Endothelial cell of umbilical vein (primary cell): ENCODE measurements around the gene NKAIN4. TPM values are rescaled to one million over a fixed set of nuclear protein-coding genes. Genes with fewer than 3 reads are reported as not detected.

ENCODE experiments used
- BruUV-seq: library from RNA; stranded (reverse); fragments of 400-500 nt; replicated peaks from 2 replicates; lab custom pipeline; 2021; lab: Mats Ljungman, UMichigan
- CTCF ChIA-PET: fragments of 300-600, 350-600 bp; sonication (Branson Sonifier 250); formaldehyde crosslinking; loops from one replicate; lab custom pipeline; 2021; ENCODE audit warnings: antibody characterized with exemption, inconsistent platforms; lab: Charles Lee
- POLR2A ChIA-PET: fragments of 300-600, 350-600 bp; sonication (Branson Sonifier 250); formaldehyde crosslinking; loops from one replicate; lab custom pipeline; 2021; ENCODE audit warnings: antibody characterized with exemption, inconsistent platforms; lab: Charles Lee
- DNase-seq: peaks from one replicate; pipeline ENCODE4 v3.0.0-alpha.2; 2011; ENCODE audit warnings: low read depth, low spot score
- FAIRE-seq: peaks from 2 replicates; lab custom pipeline; 2011; peaks lifted over from hg19 to GRCh38; lab: Jason Lieb, UNC
- H2AFZ ChIP-seq: 2 replicates; pipeline ENCODE4 v1.6.0; 2012; ENCODE audit warnings: low read depth, low read length, control low read depth, inconsistent platforms
- H3K27ac ChIP-seq: 2 replicates; pipeline ENCODE4 v1.5.1; 2011; ENCODE audit warnings: low read depth, mild to moderate bottlenecking, control low read depth, low read length, moderate library complexity; ENCODE audit not compliant: insufficient read depth
- H3K27me3 ChIP-seq, 2 experiments: 2 replicates each; pipeline versions ENCODE4 v1.6.0 to v1.6.1; 2011; ENCODE audit warnings: low read length in 2 of 2, mixed read lengths in 1 of 2; ENCODE audit not compliant: control insufficient read depth in 2 of 2, insufficient read depth in 2 of 2
- H3K36me3 ChIP-seq, 2 experiments: 2 replicates in 1 of 2; 3 replicates in 1 of 2; pipeline ENCODE4 v1.5.1; 2011; ENCODE audit warnings: low read length in 2 of 2, mild to moderate bottlenecking in 1 of 2, moderate library complexity in 1 of 2; ENCODE audit not compliant: control insufficient read depth in 2 of 2, insufficient read depth in 2 of 2; ENCODE audit errors: extremely low read depth in 1 of 2
- H3K4me1 ChIP-seq: 3 replicates; pipeline ENCODE4 v1.5.1; 2011; ENCODE audit warnings: mild to moderate bottlenecking, low read length; ENCODE audit not compliant: control insufficient read depth, insufficient read depth; ENCODE audit errors: extremely low read depth
- H3K4me2 ChIP-seq: 2 replicates; pipeline ENCODE4 v1.6.1; 2011; ENCODE audit warnings: low read length, control low read depth, mixed read lengths; ENCODE audit not compliant: insufficient read depth
- H3K4me3 ChIP-seq, 3 experiments: fragments of 200-600 bp in 1 of 3; sonication (generic), shearing (Covaris generic) in 1 of 3; replicated peaks in 1 of 3; 2 replicates each; pipeline ENCODE4 v1.5.1; 2011 to 2016; ENCODE audit warnings: control low read depth in 3 of 3, low read length in 3 of 3, mild to moderate bottlenecking in 2 of 3, inconsistent platforms in 1 of 3, low read depth in 1 of 3, moderate library complexity in 1 of 3; ENCODE audit not compliant: insufficient read depth in 1 of 3
- H3K79me2 ChIP-seq: 2 replicates; pipeline ENCODE4 v1.6.0; 2012; ENCODE audit warnings: low read length, inconsistent platforms; ENCODE audit not compliant: control insufficient read depth, insufficient read depth
- H3K9ac ChIP-seq: replicated peaks from 2 replicates; pipeline ENCODE3; 2011; ENCODE audit warnings: low read length, control low read depth; ENCODE audit not compliant: insufficient read depth; ENCODE audit errors: extremely low read depth
- H3K9me1 ChIP-seq: replicated peaks from 3 replicates; pipeline ENCODE4 v1.6.0; 2011; ENCODE audit warnings: mild to moderate bottlenecking, low read length; ENCODE audit not compliant: control insufficient read depth, insufficient read depth; ENCODE audit errors: extremely low read depth
- H3K9me3 ChIP-seq: replicated peaks from 2 replicates; pipeline ENCODE4 v1.5.1; 2012; ENCODE audit warnings: low read length, inconsistent platforms; ENCODE audit not compliant: control insufficient read depth, insufficient read depth
- H4K20me1 ChIP-seq: replicated peaks from 2 replicates; pipeline ENCODE3; 2011; ENCODE audit warnings: mild to moderate bottlenecking, low read length; ENCODE audit not compliant: control insufficient read depth, insufficient read depth; ENCODE audit errors: extremely low read depth
- EZH2 ChIP-seq: IDR thresholded peaks from 2 replicates; pipeline ENCODE4 v1.6.1; 2012; ENCODE audit warnings: borderline replicate concordance, low read depth, mild to moderate bottlenecking, moderate library complexity, low read length, inconsistent platforms; ENCODE audit not compliant: severe bottlenecking
- FOS ChIP-seq: IDR thresholded peaks from 2 replicates; pipeline ENCODE4 v1.6.1; 2011; ENCODE audit warnings: mild to moderate bottlenecking, low read length, moderate library complexity, borderline replicate concordance; ENCODE audit not compliant: insufficient read depth
- GATA2 ChIP-seq: IDR thresholded peaks from 2 replicates; pipeline ENCODE4 v1.7.0; 2011; ENCODE audit warnings: low read depth, mild to moderate bottlenecking, moderate library complexity, mixed read lengths, low read length; ENCODE audit not compliant: insufficient read length, insufficient read depth
- JUN ChIP-seq: IDR thresholded peaks from 2 replicates; pipeline ENCODE4 v1.6.1; 2011; ENCODE audit warnings: borderline replicate concordance, low read depth; ENCODE audit not compliant: insufficient read length, insufficient read depth
- MYC ChIP-seq: IDR thresholded peaks from one replicate; pipeline ENCODE4 v1.6.1; 2011; ENCODE audit warnings: mild to moderate bottlenecking, low read depth, low read length
- POLR2A ChIP-seq: IDR thresholded peaks from 2 replicates; pipeline ENCODE4 v1.6.1; 2012; ENCODE audit warnings: low read depth, mild to moderate bottlenecking, control low read depth, low read length
- POLR2AphosphoS5 ChIP-seq: IDR thresholded peaks from 2 replicates; pipeline ENCODE4 v1.6.1; 2012; ENCODE audit warnings: low read depth, mild to moderate bottlenecking, control low read depth, low read length, moderate library complexity; ENCODE audit not compliant: insufficient read depth
- dilution Hi-C: fragments of 300-500 bp; cut with MboI; formaldehyde crosslinking; loops from one replicate; pipeline ENCODE4 v1.15.0; 2019; ENCODE audit warnings: low sequenced_read_pairs; ENCODE audit not compliant: extremely low pct_ligation_motif_present
- intact Hi-C: fragments of 100-400 bp; cut with micrococcal nuclease; formaldehyde crosslinking; loops from one replicate; pipeline ENCODE4 v1.10.0; 2022
- polyA plus RNA-seq, 4 experiments: library from polyadenylated mRNA; depleted of rRNA in 3 of 4; stranded (reverse) in 3 of 4; unstranded in 1 of 4; fragments of >200 nt; gene quantifications; 2 replicates each; pipeline versions ENCODE4 v1.2.1 to v1.2.3, GENCODE V29; 2011 to 2012; ENCODE audit warnings: missing spikeins in 1 of 4
- total RNA-seq: library from RNA; stranded (reverse); gene quantifications from 2 replicates; pipeline ENCODE4 v1.2.3, GENCODE V29; 2021
- TF ChIP-seq, protein P1 (sequence below), 2 donors: IDR thresholded peaks; 1 replicate in 1 of 2; 2 replicates in 1 of 2; pipeline ENCODE4 v1.5.1; 2011; ENCODE audit warnings: low read length in 2 of 2, mild to moderate bottlenecking in 2 of 2, moderate library complexity in 2 of 2, control low read depth in 1 of 2, inconsistent platforms in 1 of 2, low read depth in 1 of 2; ENCODE audit not compliant: insufficient read depth in 1 of 2; ENCODE audit errors: extremely low read depth in 1 of 2
- TF ChIP-seq, protein P2 (sequence below): IDR thresholded peaks from 2 replicates; pipeline ENCODE4 v1.6.1; 2011; ENCODE audit not compliant: insufficient read depth, insufficient read length

The NKAIN4 gene
- total and polyA plus RNA-seq, 2 donors (not counting 3 experiments of a cell fraction or from before 2014, with no cell fraction given): 0.04 TPM; not detected in 1

DNA sequence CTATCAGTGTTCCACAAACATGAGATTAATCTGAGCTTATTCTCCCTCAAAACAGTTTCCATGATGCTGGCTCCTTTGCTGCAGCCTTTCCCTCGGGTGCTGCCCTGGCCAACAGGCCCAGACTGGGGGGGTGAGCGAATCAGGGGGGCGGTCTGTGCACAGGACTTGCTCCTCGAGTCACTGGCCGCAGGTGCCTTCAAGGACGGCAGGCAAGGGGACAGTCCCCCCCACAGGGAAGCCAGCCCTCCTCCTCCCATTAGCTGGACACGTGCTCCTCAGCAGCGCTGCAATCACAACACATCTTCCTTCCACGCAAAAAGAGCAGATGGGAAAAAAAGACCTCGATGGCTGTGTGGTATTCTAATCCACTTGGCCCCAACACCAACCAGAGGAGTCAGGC, 48.4 kb downstream of the NKAIN4 start:
- Histone ChIP-seq H3K4me2 (no peak overlapping the region), H3K36me3 (peaks cover 12 to 64% of the 10 kb centered on the region in 2 experiments), H3K27me3 (no peaks in the 10 kb centered on the region), H3K4me3 (no peak overlapping the region), H3K79me2 (peaks cover 85% of the 10 kb centered on the region), H3K9me3 (no peaks in the 10 kb centered on the region), H3K27ac (no peak overlapping the region), H3K9ac (no peak overlapping the region), H4K20me1 (no peaks in the 10 kb centered on the region), H2AFZ (no peak overlapping the region), H3K9me1 (no peaks in the 10 kb centered on the region), H3K4me1 (no peaks in the 10 kb centered on the region)
- dilution Hi-C loops: no loop called here
- CTCF ChIA-PET: interaction anchor here (0.8 to 3.0 kb wide), 3 partner anchors 9 to 23 kb away, joined by 3 to 19 read pairs (median 9); partner anchors contain the start of gene YTHDF1
- BruUV-seq: no TSS peak
- DNase-seq: no peak
- intact Hi-C loops: no loop called here
- POLR2A ChIA-PET: no interaction called here
- TF ChIP-seq FOS (no peak), EZH2 (no peak), POLR2AphosphoS5 (no peak), MYC (no peak), POLR2A (no peak), JUN (no peak), GATA2 (no peak)
- TF ChIP-seq, protein P1, sequence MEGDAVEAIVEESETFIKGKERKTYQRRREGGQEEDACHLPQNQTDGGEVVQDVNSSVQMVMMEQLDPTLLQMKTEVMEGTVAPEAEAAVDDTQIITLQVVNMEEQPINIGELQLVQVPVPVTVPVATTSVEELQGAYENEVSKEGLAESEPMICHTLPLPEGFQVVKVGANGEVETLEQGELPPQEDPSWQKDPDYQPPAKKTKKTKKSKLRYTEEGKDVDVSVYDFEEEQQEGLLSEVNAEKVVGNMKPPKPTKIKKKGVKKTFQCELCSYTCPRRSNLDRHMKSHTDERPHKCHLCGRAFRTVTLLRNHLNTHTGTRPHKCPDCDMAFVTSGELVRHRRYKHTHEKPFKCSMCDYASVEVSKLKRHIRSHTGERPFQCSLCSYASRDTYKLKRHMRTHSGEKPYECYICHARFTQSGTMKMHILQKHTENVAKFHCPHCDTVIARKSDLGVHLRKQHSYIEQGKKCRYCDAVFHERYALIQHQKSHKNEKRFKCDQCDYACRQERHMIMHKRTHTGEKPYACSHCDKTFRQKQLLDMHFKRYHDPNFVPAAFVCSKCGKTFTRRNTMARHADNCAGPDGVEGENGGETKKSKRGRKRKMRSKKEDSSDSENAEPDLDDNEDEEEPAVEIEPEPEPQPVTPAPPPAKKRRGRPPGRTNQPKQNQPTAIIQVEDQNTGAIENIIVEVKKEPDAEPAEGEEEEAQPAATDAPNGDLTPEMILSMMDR (IDR thresholded peaks at IDR 0.05; ENCODE audit: extremely low read depth in 1 of 2, insufficient read depth in 1 of 2, low read depth in 1 of 2, low read length in 2 of 2): no peak
- TF ChIP-seq, protein P2, sequence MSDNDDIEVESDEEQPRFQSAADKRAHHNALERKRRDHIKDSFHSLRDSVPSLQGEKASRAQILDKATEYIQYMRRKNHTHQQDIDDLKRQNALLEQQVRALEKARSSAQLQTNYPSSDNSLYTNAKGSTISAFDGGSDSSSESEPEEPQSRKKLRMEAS: no peak
- no peak for FAIRE-seq
